B cell (primary cell): Measurements from ENCODE around the gene CCN5. TPM values are rescaled to one million over a fixed set of nuclear protein-coding genes. Genes with fewer than 3 reads are reported as not detected.

ENCODE experiments used
- ATAC-seq: fragments of 200-7000 bp; cut with Tn5 transposase; one replicate; pipeline ENCODE4 v1.10.0; 2021; ENCODE audit warnings: low read depth, mild to moderate bottlenecking, moderate number of reproducible peaks, moderate library complexity
- CTCF ChIA-PET: fragments of 350-600 bp; sonication (Branson Sonifier 250); formaldehyde crosslinking; loops from one replicate; lab custom pipeline; 2021; ENCODE audit warnings: antibody characterized with exemption, inconsistent platforms; lab: Charles Lee
- POLR2A ChIA-PET: fragments of 350-600 bp; sonication (Branson Sonifier 250); formaldehyde crosslinking; loops from one replicate; lab custom pipeline; 2021; ENCODE audit warnings: antibody characterized with exemption; lab: Charles Lee
- DNase-seq: peaks from one replicate; pipeline ENCODE4 v3.0.0; 2013
- H2AFZ ChIP-seq: 2 replicates; pipeline ENCODE4 v1.6.1; 2012; ENCODE audit warnings: mild to moderate bottlenecking, low read depth, low read length; ENCODE audit not compliant: insufficient read depth, poor library complexity, severe bottlenecking
- H3K27ac ChIP-seq, 2 donors: 1 replicate in 1 of 2; 2 replicates in 1 of 2; pipeline ENCODE4 v1.5.1; 2012 to 2013; ENCODE audit warnings: low read length in 2 of 2, mild to moderate bottlenecking in 2 of 2, moderate library complexity in 1 of 2
- H3K27me3 ChIP-seq, 4 experiments: fragments of 200-600 bp in 1 of 4; sonication (generic) in 1 of 4; replicated peaks in 1 of 4; 1 replicate in 2 of 4; 2 replicates in 2 of 4; pipeline versions ENCODE4 v1.6.1 to v1.7.0; 2013 to 2016; ENCODE audit warnings: low read length in 3 of 4, mild to moderate bottlenecking in 2 of 4, mixed read lengths in 1 of 4, moderate library complexity in 1 of 4; ENCODE audit not compliant: insufficient read depth in 4 of 4, control insufficient read depth in 3 of 4; ENCODE audit errors: control extremely low read depth in 1 of 4
- H3K36me3 ChIP-seq, 2 experiments: replicated peaks in 1 of 2; 1 replicate in 1 of 2; 2 replicates in 1 of 2; pipeline versions ENCODE4 v1.6.1 to v1.7.1; 2013; ENCODE audit warnings: low read length in 1 of 2; ENCODE audit not compliant: insufficient read depth in 2 of 2, control insufficient read depth in 1 of 2; ENCODE audit errors: control extremely low read depth in 1 of 2, extremely low read depth in 1 of 2
- H3K4me1 ChIP-seq, 2 donors: fragments of 200-600 bp in 1 of 2; sonication (generic) in 1 of 2; 1 replicate in 1 of 2; 2 replicates in 1 of 2; pipeline versions ENCODE4 v1.5.1 to v1.6.1; 2013 to 2017; ENCODE audit warnings: low read length in 2 of 2; ENCODE audit not compliant: control insufficient read depth in 2 of 2, insufficient read depth in 2 of 2
- H3K4me2 ChIP-seq: replicated peaks from 2 replicates; pipeline ENCODE3; 2012; ENCODE audit warnings: mild to moderate bottlenecking, low read depth, low read length; ENCODE audit not compliant: poor library complexity, severe bottlenecking
- H3K4me3 ChIP-seq, 5 experiments: fragments of 200-600 bp in 1 of 5; sonication (generic) in 1 of 5; 1 replicate in 3 of 5; 2 replicates in 2 of 5; pipeline versions ENCODE4 v1.5.1 to v1.7.0; 2011 to 2016; ENCODE audit warnings: low read length in 4 of 5, mild to moderate bottlenecking in 4 of 5, low read depth in 2 of 5, control low read depth in 1 of 5, moderate library complexity in 1 of 5; ENCODE audit not compliant: insufficient read depth in 1 of 5; ENCODE audit errors: control extremely low read depth in 1 of 5, extremely low read depth in 1 of 5
- H3K79me2 ChIP-seq: fragments of 200-600 bp; sonication (generic); one replicate; pipeline ENCODE4 v1.6.0; 2016; ENCODE audit warnings: low read length; ENCODE audit not compliant: control insufficient read depth, insufficient read depth
- H3K9ac ChIP-seq: fragments of 200-600 bp; sonication (generic); 2 replicates; pipeline ENCODE4 v1.6.1; 2017; ENCODE audit warnings: mild to moderate bottlenecking, low read length, moderate library complexity
- H3K9me3 ChIP-seq, 3 donors: one replicate each; pipeline versions ENCODE4 v1.6.1 to v1.7.1; 2013; ENCODE audit warnings: low read length in 2 of 3; ENCODE audit not compliant: control insufficient read depth in 2 of 3, insufficient read depth in 1 of 3; ENCODE audit errors: control extremely low read depth in 1 of 3
- H4K20me1 ChIP-seq: 2 replicates; pipeline ENCODE4 v1.6.0; 2012; ENCODE audit warnings: mild to moderate bottlenecking, low read length; ENCODE audit not compliant: insufficient read depth, control insufficient read depth, poor library complexity, severe bottlenecking
- H3K27ac Mint-ChIP-seq: one replicate; pipeline ENCODE4 v1.8.0; 2021; ENCODE audit warnings: mixed read lengths
- H3K27me3 Mint-ChIP-seq: one replicate; pipeline ENCODE4 v1.8.0; 2021; ENCODE audit warnings: mixed read lengths
- H3K4me1 Mint-ChIP-seq: one replicate; pipeline ENCODE4 v1.8.0; 2021; ENCODE audit warnings: mixed read lengths
- H3K4me3 Mint-ChIP-seq: one replicate; pipeline ENCODE4 v1.8.0; 2021; ENCODE audit warnings: mixed read lengths
- H3K9me3 Mint-ChIP-seq: one replicate; pipeline ENCODE4 v1.8.0; 2022; ENCODE audit warnings: mixed read lengths; ENCODE audit not compliant: insufficient read depth
- CTCF ChIP-seq: fragments of 200-600 bp; IDR thresholded peaks from one replicate; pipeline ENCODE4 v1.8.0; 2022; ENCODE audit warnings: antibody characterized with exemption, mild to moderate bottlenecking
- EZH2 ChIP-seq: IDR thresholded peaks from 2 replicates; pipeline ENCODE4 v1.6.1; 2012; ENCODE audit warnings: borderline replicate concordance, low read depth, mild to moderate bottlenecking, moderate library complexity, low read length; ENCODE audit not compliant: insufficient read depth, poor library complexity, severe bottlenecking
- WGBS: methylation state at CpG from one replicate; pipeline ENCODE4 v1.1.5; 2013; ENCODE audit warnings: missing lambda C conversion rate; ENCODE audit not compliant: insufficient coverage; 5-methylcytosine and 5-hydroxymethylcytosine counted together
- intact Hi-C: fragments of 100-400 bp; cut with micrococcal nuclease; formaldehyde crosslinking; loops from one replicate; pipeline ENCODE4 v1.10.0; 2022
- polyA plus RNA-seq: library from polyadenylated mRNA; depleted of rRNA; stranded (reverse); fragments of >200 nt; gene quantifications from 2 replicates; pipeline ENCODE4 v1.2.3, GENCODE V29; 2012
- total RNA-seq, 2 donors: library from RNA; stranded (reverse); fragments of 120-200 nt in 1 of 2; gene quantifications; 1 replicate in 1 of 2; 2 replicates in 1 of 2; pipeline versions ENCODE4 v1.2.3 to v1.2.4, GENCODE V29; 2013 to 2022

Gene CCN5
- total and polyA plus RNA-seq, 2 donors (not counting 1 experiment from before 2014, with no cell fraction given): not detected

DNA sequence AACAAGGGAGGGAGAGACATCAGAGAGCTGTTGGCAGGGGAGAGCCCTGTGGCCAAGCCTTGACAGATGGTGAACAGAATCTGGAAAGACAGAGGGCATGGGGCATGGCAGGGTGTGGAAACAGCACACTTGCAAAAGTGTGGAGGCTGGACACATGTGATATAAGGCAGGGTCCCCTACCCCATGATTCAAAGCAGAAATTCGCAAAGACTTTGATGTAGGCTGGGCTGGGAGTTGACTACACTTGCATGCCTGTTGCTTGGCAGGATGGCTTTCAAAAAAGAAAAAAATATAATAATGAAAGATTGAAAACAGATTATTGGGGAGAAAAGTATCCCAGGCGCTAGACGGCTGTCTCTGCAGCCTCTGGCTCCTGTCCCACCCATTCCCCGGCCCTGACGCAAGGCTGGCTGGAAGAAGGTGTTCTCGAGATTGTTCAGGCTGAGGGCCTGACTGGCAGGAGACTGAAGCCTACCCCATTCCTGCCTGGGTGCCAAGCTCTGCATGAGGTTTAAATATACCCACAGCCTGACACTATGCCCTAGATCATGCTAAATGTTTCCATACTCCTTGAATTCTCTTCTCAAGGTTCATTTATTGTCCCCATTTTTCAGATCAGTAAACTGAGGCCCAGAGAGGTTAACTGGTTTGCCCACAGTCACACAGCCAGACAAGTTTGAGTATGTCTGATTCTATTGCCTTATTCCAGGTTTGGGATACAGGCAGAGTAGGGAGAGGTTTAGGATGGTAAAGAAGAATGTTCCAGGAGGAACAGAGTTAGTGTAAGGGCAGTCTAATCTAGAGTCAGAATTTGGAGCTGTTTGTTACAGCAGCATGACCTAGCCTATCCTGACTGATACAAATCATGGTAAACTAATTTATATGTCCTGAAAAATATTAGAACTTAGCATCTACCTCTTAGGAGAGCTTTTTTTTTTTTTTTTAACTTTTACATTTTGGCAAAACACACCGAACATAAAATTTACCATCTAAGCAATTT lies 23.4 kb upstream of the CCN5 start:
- no peaks in the 10 kb centered on the region for H3K9me3 ChIP-seq
- peaks cover 8% of the 10 kb centered on the region for H3K4me1 Mint-ChIP-seq
- no peak overlapping the region for H3K4me3 Mint-ChIP-seq
- peaks cover 7% of the 10 kb centered on the region for H3K27me3 Mint-ChIP-seq
- peaks cover 0 to 3% (median 0%) of the 10 kb centered on the region in 4 experiments for H3K27me3 ChIP-seq
- WGBS: 100% methylated on average over 4 of the region's 7 CpGs
- DNase-seq: no peak
- H3K4me3 ChIP-seq: no peak overlapping the region
- H3K9me3 Mint-ChIP-seq: no peaks in the 10 kb centered on the region
- intact Hi-C loops: no loop called here
- no peaks in the 10 kb centered on the region for H4K20me1 ChIP-seq
- TF ChIP-seq CTCF (no peak), EZH2 (no peak)
- ChIA-PET POLR2A (no interaction called here), CTCF (interaction anchor here (0.7 to 1.0 kb wide), 2 partner anchors 9 to 81 kb away, joined by 3 read pairs; no protein-coding TSS in a partner anchor)
- H3K9ac ChIP-seq: no peak overlapping the region
- no peak overlapping the region for H3K4me2 ChIP-seq
- no peak for ATAC-seq
- no peak overlapping the region for H3K27ac ChIP-seq
- no peaks in the 10 kb centered on the region for H3K4me1 ChIP-seq
- H3K36me3 ChIP-seq: no peaks in the 10 kb centered on the region
- H3K79me2 ChIP-seq: no peaks in the 10 kb centered on the region
- no peak overlapping the region for H3K27ac Mint-ChIP-seq
- H2AFZ ChIP-seq: no peak overlapping the region

GRCh38 chr20:44692932-44693480 lies 22.2 kb upstream of the CCN5 start:
- Mint-ChIP-seq H3K27ac (no peak overlapping the region), H3K9me3 (no peaks in the 10 kb centered on the region), H3K4me3 (no peak overlapping the region), H3K4me1 (peaks cover 11% of the 10 kb centered on the region), H3K27me3 (no peaks in the 10 kb centered on the region)
- Histone ChIP-seq H3K9me3 (no peaks in the 10 kb centered on the region), H3K27me3 (no peaks in the 10 kb centered on the region), H3K36me3 (no peaks in the 10 kb centered on the region), H3K27ac (no peak overlapping the region), H3K79me2 (no peaks in the 10 kb centered on the region), H2AFZ (no peak overlapping the region), H4K20me1 (no peaks in the 10 kb centered on the region), H3K4me3 (no peak overlapping the region), H3K4me2 (no peak overlapping the region), H3K9ac (no peak overlapping the region), H3K4me1 (no peaks in the 10 kb centered on the region)
- ATAC-seq: no peak
- CTCF ChIA-PET: interaction anchor here (0.7 to 1.9 kb wide), 3 partner anchors 8 to 83 kb away, joined by 3 to 6 read pairs (median 5); no protein-coding TSS in a partner anchor
- WGBS: 78% methylated on average over 5 of the region's 7 CpGs
- POLR2A ChIA-PET: no interaction called here
- no peak for DNase-seq
- no peak for TF ChIP-seq EZH2
- no peak for TF ChIP-seq CTCF
- intact Hi-C loops: no loop called here
